Stimulated activated naive CD8-positive, alpha-beta T cell treated with anti-CD3 and anti-CD28 coated beads, Interleukin-15, amount 100 ng/mL, for 72 hours (primary cell): ENCODE measurements around the gene SH3BP2.

Experiments used
- ATAC-seq: fragments of 150-1000 bp; cut with Tn5 transposase; 2 replicates; pipeline ENCODE4 v1.10.0; 2021; ENCODE audit warnings: mild to moderate bottlenecking, moderate library complexity
- DNase-seq, 2 donors: peaks; one replicate each; pipeline ENCODE4 v3.0.0; 2021 to 2022
- H3K27ac Mint-ChIP-seq, 2 donors: one replicate each; pipeline ENCODE4 v1.8.0; 2022; ENCODE audit warnings: mild to moderate bottlenecking in 2 of 2, mixed read lengths in 2 of 2, moderate library complexity in 2 of 2
- H3K27me3 Mint-ChIP-seq: one replicate; pipeline ENCODE4 v1.8.0; 2022; ENCODE audit warnings: mixed read lengths
- H3K4me1 Mint-ChIP-seq: one replicate; pipeline ENCODE4 v1.8.0; 2022; ENCODE audit warnings: mild to moderate bottlenecking, mixed read lengths
- H3K4me3 Mint-ChIP-seq, 2 donors: one replicate each; pipeline ENCODE4 v1.8.0; 2022; ENCODE audit warnings: mild to moderate bottlenecking in 2 of 2, mixed read lengths in 2 of 2, moderate library complexity in 1 of 2
- H3K9me3 Mint-ChIP-seq, 2 donors: one replicate each; pipeline ENCODE4 v1.8.0; 2022; ENCODE audit warnings: mixed read lengths in 2 of 2

SH3BP2 gene

GRCh38 chr4:2828758-2829181 is 35.9 kb downstream of the SH3BP2 start:
- peaks cover 21% of the 10 kb centered on the region for H3K4me1 Mint-ChIP-seq
- ATAC-seq = no peak
- no peak overlapping the region for H3K27ac Mint-ChIP-seq

GRCh38 chr4:2829321-2829932 is 36.5 kb downstream of the SH3BP2 start:
- H3K27ac Mint-ChIP-seq = no peak overlapping the region
- DNase-seq = no peak
- no peaks in the 10 kb centered on the region for H3K9me3 Mint-ChIP-seq

More at GRCh38 chr4:2828758-2829181, 35.9 kb downstream of the SH3BP2 start:
- Mint-ChIP-seq H3K4me3 (no peak overlapping the region), H3K9me3 (no peaks in the 10 kb centered on the region), H3K27me3 (no peaks in the 10 kb centered on the region)
- DNase-seq = no peak

GRCh38 chr4:2829933-2830451 is 37.1 kb downstream of the SH3BP2 start:
- H3K4me3 Mint-ChIP-seq = no peak overlapping the region
- no peak overlapping the region for H3K27ac Mint-ChIP-seq
- ATAC-seq (no peak), DNase-seq (no peak)
- no peaks in the 10 kb centered on the region for H3K27me3 Mint-ChIP-seq
- peaks cover 33% of the 10 kb centered on the region for H3K4me1 Mint-ChIP-seq
- H3K9me3 Mint-ChIP-seq = no peaks in the 10 kb centered on the region

More at GRCh38 chr4:2829321-2829932, 36.5 kb downstream of the SH3BP2 start:
- Mint-ChIP-seq H3K4me1 (peaks cover 28% of the 10 kb centered on the region), H3K4me3 (no peak overlapping the region), H3K27me3 (no peaks in the 10 kb centered on the region)
- peak; percentile 11 for ATAC-seq

- Mint-ChIP-seq H3K4me3 (no peak overlapping the region), H3K9me3 (no peaks in the 10 kb centered on the region), H3K4me1 (peaks cover 35% of the 10 kb centered on the region), H3K27me3 (no peaks in the 10 kb centered on the region), H3K27ac (no peak overlapping the region)
- ATAC-seq (no peak), DNase-seq (no peak)
These were observed 38.0 kb downstream of the SH3BP2 start for GRCh38 chr4:2830632-2831610.

- no peaks in the 10 kb centered on the region for H3K9me3 Mint-ChIP-seq
- peak overlapping the region in 1 of 2 donors; percentile 29 for H3K27ac Mint-ChIP-seq
- peaks cover 44% of the 10 kb centered on the region for H3K4me1 Mint-ChIP-seq
- no peak overlapping the region for H3K4me3 Mint-ChIP-seq
- ATAC-seq = no peak
- no peak for DNase-seq
- H3K27me3 Mint-ChIP-seq = no peaks in the 10 kb centered on the region
These were observed 38.9 kb downstream of the SH3BP2 start for GRCh38 chr4:2831611-2832308.

GRCh38 chr4:2832309-2832980 is 39.6 kb downstream of the SH3BP2 start:
- peaks cover 51% of the 10 kb centered on the region for H3K4me1 Mint-ChIP-seq
- H3K27me3 Mint-ChIP-seq = no peaks in the 10 kb centered on the region
- DNase-seq (no peak), ATAC-seq (no peak)
- no peak overlapping the region for H3K4me3 Mint-ChIP-seq
- no peaks in the 10 kb centered on the region for H3K9me3 Mint-ChIP-seq
- peak overlapping the region in 1 of 2 donors; percentile 29 for H3K27ac Mint-ChIP-seq

GRCh38 chr4:2832981-2833670 is 40.2 kb downstream of the SH3BP2 start:
- no peak for ATAC-seq
- no peak overlapping the region for H3K27ac Mint-ChIP-seq

GRCh38 chr4:2833671-2834000 is 40.8 kb downstream of the SH3BP2 start:
- H3K27ac Mint-ChIP-seq = no peak overlapping the region
- no peak overlapping the region for H3K4me3 Mint-ChIP-seq
- H3K4me1 Mint-ChIP-seq = peaks cover 63% of the 10 kb centered on the region
- no peaks in the 10 kb centered on the region for H3K27me3 Mint-ChIP-seq
- ATAC-seq = no peak
- no peaks in the 10 kb centered on the region for H3K9me3 Mint-ChIP-seq
- no peak for DNase-seq

More at GRCh38 chr4:2832981-2833670, 40.2 kb downstream of the SH3BP2 start:
- no peaks in the 10 kb centered on the region for H3K27me3 Mint-ChIP-seq
- peaks cover 57% of the 10 kb centered on the region for H3K4me1 Mint-ChIP-seq
- DNase-seq = no peak
- no peak overlapping the region for H3K4me3 Mint-ChIP-seq
- H3K9me3 Mint-ChIP-seq = no peaks in the 10 kb centered on the region

GRCh38 chr4:2834001-2834921 is 41.4 kb downstream of the SH3BP2 start:
- DNase-seq (peak in 1 of 2 donors; percentile 10), ATAC-seq (no peak)
- Mint-ChIP-seq H3K9me3 (no peaks in the 10 kb centered on the region), H3K4me3 (no peak overlapping the region), H3K27me3 (no peaks in the 10 kb centered on the region), H3K4me1 (peaks cover 69% of the 10 kb centered on the region), H3K27ac (no peak overlapping the region)

- no peak overlapping the region for H3K27ac Mint-ChIP-seq
- peak in 1 of 2 donors; percentile 8 for DNase-seq
- H3K4me1 Mint-ChIP-seq = peaks cover 71% of the 10 kb centered on the region
- H3K27me3 Mint-ChIP-seq = no peaks in the 10 kb centered on the region
- H3K4me3 Mint-ChIP-seq = peak overlapping the region in 1 of 2 donors; percentile 66
- ATAC-seq = no peak
- peaks cover 7 to 8% of the 10 kb centered on the region in 2 donors for H3K9me3 Mint-ChIP-seq
These were observed 43.1 kb downstream of the SH3BP2 start for GRCh38 chr4:2835978-2836377.

GRCh38 chr4:2836391-2836859 is 43.5 kb downstream of the SH3BP2 start:
- Mint-ChIP-seq H3K27me3 (no peaks in the 10 kb centered on the region), H3K4me1 (peaks cover 71% of the 10 kb centered on the region), H3K9me3 (peaks cover 8 to 9% of the 10 kb centered on the region in 2 donors), H3K4me3 (no peak overlapping the region), H3K27ac (peak overlapping the region in 1 of 2 donors; percentile 87)
- DNase-seq (peak in 1 of 2 donors; percentile 6), ATAC-seq (no peak)

GRCh38 chr4:2837110-2837903 is 44.4 kb downstream of the SH3BP2 start:
- DNase-seq (no peak), ATAC-seq (peak; percentile 19)
- peaks cover 75% of the 10 kb centered on the region for H3K4me1 Mint-ChIP-seq
- H3K27ac Mint-ChIP-seq = peak overlapping the region; percentile 94 to 95
- H3K9me3 Mint-ChIP-seq = peaks cover 8 to 9% of the 10 kb centered on the region in 2 donors
- peak overlapping the region; percentile 78 to 86 for H3K4me3 Mint-ChIP-seq
- no peaks in the 10 kb centered on the region for H3K27me3 Mint-ChIP-seq
